H1 (cell line): Measurements from ENCODE around the gene LY6G6C. TPM values are rescaled to one million over a fixed set of nuclear protein-coding genes. Genes with fewer than 3 reads are reported as not detected.

ENCODE experiments used
- KDM1A ChIP-seq: fragments of 200-600, 300-600 bp; sonication (generic); IDR thresholded peaks from 2 replicates; pipeline ENCODE4 v1.7.1; 2016; ENCODE audit warnings: mild to moderate bottlenecking, low read length, borderline replicate concordance
- MAX ChIP-seq: IDR thresholded peaks from 2 replicates; pipeline ENCODE4 v1.6.1; 2012; ENCODE audit warnings: inconsistent platforms
- SP2 ChIP-seq: IDR thresholded peaks from 2 replicates; pipeline ENCODE4 v1.6.1; 2012; ENCODE audit warnings: mild to moderate bottlenecking, low read length, inconsistent platforms
- TBP ChIP-seq: IDR thresholded peaks from 2 replicates; pipeline ENCODE4 v1.6.1; 2011; ENCODE audit warnings: low read depth, low read length, improper control_type of control experiment
- polyA plus RNA-seq, 7 experiments: library from polyadenylated mRNA; depleted of rRNA in 3 of 7; stranded (reverse) in 5 of 7; unstranded in 2 of 7; fragments of >200 nt in 5 of 7; fragments of 200-250 nt in 2 of 7; gene quantifications; 1 replicate in 5 of 7; 2 replicates in 1 of 7; 4 replicates in 1 of 7; pipeline versions ENCODE4 v1.2.1 to v1.2.3, GENCODE V29; 2011 to 2013; ENCODE audit warnings: missing spikeins in 2 of 7, mixed read lengths in 2 of 7
- total RNA-seq: library from RNA; stranded (reverse); fragmentation: NEBNext Ultra II Directional; extraction: Animal tissue kit (Norgen Biotek cat#: 25700); gene quantifications from 2 replicates; pipeline ENCODE4 v1.2.1, GENCODE V29; 2021
- TF ChIP-seq, protein P1 (sequence below): fragments of 300-600 bp; sonication (generic); IDR thresholded peaks from 2 replicates; pipeline ENCODE4 v1.7.1; 2012; ENCODE audit warnings: low read length, moderate library complexity, mild to moderate bottlenecking, inconsistent platforms; ENCODE audit not compliant: insufficient replicate concordance

The LY6G6C gene
- total and polyA plus RNA-seq, 2 of the 8 experiments (the other 6 are each of a cell fraction or from before 2014, with no cell fraction given): 0.23 TPM; not detected in 1

- TF ChIP-seq, protein P1, sequence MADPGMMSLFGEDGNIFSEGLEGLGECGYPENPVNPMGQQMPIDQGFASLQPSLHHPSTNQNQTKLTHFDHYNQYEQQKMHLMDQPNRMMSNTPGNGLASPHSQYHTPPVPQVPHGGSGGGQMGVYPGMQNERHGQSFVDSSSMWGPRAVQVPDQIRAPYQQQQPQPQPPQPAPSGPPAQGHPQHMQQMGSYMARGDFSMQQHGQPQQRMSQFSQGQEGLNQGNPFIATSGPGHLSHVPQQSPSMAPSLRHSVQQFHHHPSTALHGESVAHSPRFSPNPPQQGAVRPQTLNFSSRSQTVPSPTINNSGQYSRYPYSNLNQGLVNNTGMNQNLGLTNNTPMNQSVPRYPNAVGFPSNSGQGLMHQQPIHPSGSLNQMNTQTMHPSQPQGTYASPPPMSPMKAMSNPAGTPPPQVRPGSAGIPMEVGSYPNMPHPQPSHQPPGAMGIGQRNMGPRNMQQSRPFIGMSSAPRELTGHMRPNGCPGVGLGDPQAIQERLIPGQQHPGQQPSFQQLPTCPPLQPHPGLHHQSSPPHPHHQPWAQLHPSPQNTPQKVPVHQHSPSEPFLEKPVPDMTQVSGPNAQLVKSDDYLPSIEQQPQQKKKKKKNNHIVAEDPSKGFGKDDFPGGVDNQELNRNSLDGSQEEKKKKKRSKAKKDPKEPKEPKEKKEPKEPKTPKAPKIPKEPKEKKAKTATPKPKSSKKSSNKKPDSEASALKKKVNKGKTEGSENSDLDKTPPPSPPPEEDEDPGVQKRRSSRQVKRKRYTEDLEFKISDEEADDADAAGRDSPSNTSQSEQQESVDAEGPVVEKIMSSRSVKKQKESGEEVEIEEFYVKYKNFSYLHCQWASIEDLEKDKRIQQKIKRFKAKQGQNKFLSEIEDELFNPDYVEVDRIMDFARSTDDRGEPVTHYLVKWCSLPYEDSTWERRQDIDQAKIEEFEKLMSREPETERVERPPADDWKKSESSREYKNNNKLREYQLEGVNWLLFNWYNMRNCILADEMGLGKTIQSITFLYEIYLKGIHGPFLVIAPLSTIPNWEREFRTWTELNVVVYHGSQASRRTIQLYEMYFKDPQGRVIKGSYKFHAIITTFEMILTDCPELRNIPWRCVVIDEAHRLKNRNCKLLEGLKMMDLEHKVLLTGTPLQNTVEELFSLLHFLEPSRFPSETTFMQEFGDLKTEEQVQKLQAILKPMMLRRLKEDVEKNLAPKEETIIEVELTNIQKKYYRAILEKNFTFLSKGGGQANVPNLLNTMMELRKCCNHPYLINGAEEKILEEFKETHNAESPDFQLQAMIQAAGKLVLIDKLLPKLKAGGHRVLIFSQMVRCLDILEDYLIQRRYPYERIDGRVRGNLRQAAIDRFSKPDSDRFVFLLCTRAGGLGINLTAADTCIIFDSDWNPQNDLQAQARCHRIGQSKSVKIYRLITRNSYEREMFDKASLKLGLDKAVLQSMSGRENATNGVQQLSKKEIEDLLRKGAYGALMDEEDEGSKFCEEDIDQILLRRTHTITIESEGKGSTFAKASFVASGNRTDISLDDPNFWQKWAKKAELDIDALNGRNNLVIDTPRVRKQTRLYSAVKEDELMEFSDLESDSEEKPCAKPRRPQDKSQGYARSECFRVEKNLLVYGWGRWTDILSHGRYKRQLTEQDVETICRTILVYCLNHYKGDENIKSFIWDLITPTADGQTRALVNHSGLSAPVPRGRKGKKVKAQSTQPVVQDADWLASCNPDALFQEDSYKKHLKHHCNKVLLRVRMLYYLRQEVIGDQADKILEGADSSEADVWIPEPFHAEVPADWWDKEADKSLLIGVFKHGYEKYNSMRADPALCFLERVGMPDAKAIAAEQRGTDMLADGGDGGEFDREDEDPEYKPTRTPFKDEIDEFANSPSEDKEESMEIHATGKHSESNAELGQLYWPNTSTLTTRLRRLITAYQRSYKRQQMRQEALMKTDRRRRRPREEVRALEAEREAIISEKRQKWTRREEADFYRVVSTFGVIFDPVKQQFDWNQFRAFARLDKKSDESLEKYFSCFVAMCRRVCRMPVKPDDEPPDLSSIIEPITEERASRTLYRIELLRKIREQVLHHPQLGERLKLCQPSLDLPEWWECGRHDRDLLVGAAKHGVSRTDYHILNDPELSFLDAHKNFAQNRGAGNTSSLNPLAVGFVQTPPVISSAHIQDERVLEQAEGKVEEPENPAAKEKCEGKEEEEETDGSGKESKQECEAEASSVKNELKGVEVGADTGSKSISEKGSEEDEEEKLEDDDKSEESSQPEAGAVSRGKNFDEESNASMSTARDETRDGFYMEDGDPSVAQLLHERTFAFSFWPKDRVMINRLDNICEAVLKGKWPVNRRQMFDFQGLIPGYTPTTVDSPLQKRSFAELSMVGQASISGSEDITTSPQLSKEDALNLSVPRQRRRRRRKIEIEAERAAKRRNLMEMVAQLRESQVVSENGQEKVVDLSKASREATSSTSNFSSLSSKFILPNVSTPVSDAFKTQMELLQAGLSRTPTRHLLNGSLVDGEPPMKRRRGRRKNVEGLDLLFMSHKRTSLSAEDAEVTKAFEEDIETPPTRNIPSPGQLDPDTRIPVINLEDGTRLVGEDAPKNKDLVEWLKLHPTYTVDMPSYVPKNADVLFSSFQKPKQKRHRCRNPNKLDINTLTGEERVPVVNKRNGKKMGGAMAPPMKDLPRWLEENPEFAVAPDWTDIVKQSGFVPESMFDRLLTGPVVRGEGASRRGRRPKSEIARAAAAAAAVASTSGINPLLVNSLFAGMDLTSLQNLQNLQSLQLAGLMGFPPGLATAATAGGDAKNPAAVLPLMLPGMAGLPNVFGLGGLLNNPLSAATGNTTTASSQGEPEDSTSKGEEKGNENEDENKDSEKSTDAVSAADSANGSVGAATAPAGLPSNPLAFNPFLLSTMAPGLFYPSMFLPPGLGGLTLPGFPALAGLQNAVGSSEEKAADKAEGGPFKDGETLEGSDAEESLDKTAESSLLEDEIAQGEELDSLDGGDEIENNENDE: no peak
- TF ChIP-seq TBP (no peak), KDM1A (no peak), MAX (no peak), SP2 (no peak)
Measured at GRCh38 chr6:31677955-31678354, 43.6 kb downstream of the LY6G6C start (continued).
